GM12878 (cell line): ENCODE measurements around the gene CCSER1.

Source experiments
- ATF3 ChIP-seq: IDR thresholded peaks from 2 replicates; pipeline ENCODE4 v1.6.1; 2011; ENCODE audit warnings: low read depth, mild to moderate bottlenecking, low read length, moderate library complexity, borderline replicate concordance; ENCODE audit errors: extremely low read depth
- CTCF ChIP-seq, 3 experiments: IDR thresholded peaks in 2 of 3; conservative IDR thresholded peaks in 1 of 3; 2 replicates each; pipeline ENCODE4 v1.5.1; 2011; ENCODE audit warnings: low read depth in 3 of 3, low read length in 3 of 3, mild to moderate bottlenecking in 3 of 3, control low read depth in 2 of 3, moderate library complexity in 2 of 3, inconsistent platforms in 1 of 3, mixed read lengths in 1 of 3; ENCODE audit not compliant: control insufficient read depth in 2 of 3, insufficient read depth in 1 of 3; ENCODE audit errors: extremely low read depth in 1 of 3
- GATAD2B ChIP-seq: fragments of 450-650 bp; conservative IDR thresholded peaks from 2 replicates; pipeline ENCODE4 v1.6.1; 2017; ENCODE audit warnings: low read depth, mild to moderate bottlenecking, moderate library complexity
- JUND ChIP-seq: IDR thresholded peaks from 2 replicates; pipeline ENCODE4 v1.6.1; 2012; ENCODE audit warnings: low read depth, mild to moderate bottlenecking, low read length, improper control_type of control experiment, moderate library complexity
- MXI1 ChIP-seq: fragments of 150-350 bp; IDR thresholded peaks from 2 replicates; pipeline ENCODE4 v1.6.1; 2011; ENCODE audit warnings: low read depth, mild to moderate bottlenecking, inconsistent platforms, low read length, improper control_type of control experiment
- NFIC ChIP-seq: IDR thresholded peaks from 2 replicates; pipeline ENCODE4 v1.6.1; 2012; ENCODE audit warnings: low read depth, mild to moderate bottlenecking, inconsistent platforms, low read length, moderate library complexity
- POLR2A ChIP-seq: IDR thresholded peaks from 2 replicates; pipeline ENCODE4 v1.6.1; 2011; ENCODE audit warnings: low read depth, mild to moderate bottlenecking, low read length
- STAT1 ChIP-seq: fragments of 450-650 bp; conservative IDR thresholded peaks from 2 replicates; pipeline ENCODE4 v1.6.1; 2014; ENCODE audit warnings: antibody characterized with exemption, mild to moderate bottlenecking

- TF ChIP-seq CTCF (IDR thresholded peaks at IDR 0.05 in 2 of 3, conservative IDR thresholded peaks at IDR 0.05 in 1 of 3; ENCODE audit: control insufficient read depth in 2 of 3, extremely low read depth in 1 of 3, insufficient read depth in 1 of 3, low read depth in 3 of 3, low read length in 3 of 3): no peak
- TF ChIP-seq ATF3: no peak
- TF ChIP-seq STAT1: no peak
- TF ChIP-seq NFIC: no peak
- TF ChIP-seq MXI1: no peak
- TF ChIP-seq POLR2A: no peak
- TF ChIP-seq GATAD2B: no peak
- no peak for TF ChIP-seq JUND
These were observed 14.5 kb upstream of the CCSER1 start for GRCh38 chr4:90112715-90113114.
